T-cell (primary cell): Measurements from ENCODE around the gene UNC13D. TPM values are rescaled to one million over a fixed set of nuclear protein-coding genes. Genes with fewer than 3 reads are reported as not detected.

Experiments used
- ATAC-seq, 4 experiments: fragments of 200-7000 bp in 3 of 4; fragments of 150-1000 bp in 1 of 4; cut with Tn5 transposase; replicated peaks in 1 of 4; 1 replicate in 3 of 4; 2 replicates in 1 of 4; pipeline ENCODE4 v1.10.0; 2021; ENCODE audit warnings: moderate library complexity in 3 of 4, mild to moderate bottlenecking in 2 of 4, moderate number of reproducible peaks in 1 of 4
- CTCF ChIA-PET, 2 donors: fragments of 300-600 bp; sonication (Branson Sonifier 250); formaldehyde crosslinking; loops; one replicate each; lab custom pipeline; 2022; ENCODE audit warnings: antibody characterized with exemption in 2 of 2; lab: Charles Lee
- POLR2A ChIA-PET, 2 donors: fragments of 300-600 bp; sonication (Branson Sonifier 250); formaldehyde crosslinking; loops; one replicate each; lab custom pipeline; 2022; ENCODE audit warnings: antibody characterized with exemption in 2 of 2; lab: Charles Lee
- DNase-seq, 35 experiments: peaks; one replicate each; pipeline versions ENCODE4 v3.0.0 to v3.0.0-alpha.2; 2013 to 2023
- H3K27ac ChIP-seq: one replicate; pipeline ENCODE4 v1.5.1; 2013; ENCODE audit warnings: low read length
- H3K27me3 ChIP-seq, 2 experiments: replicated peaks in 1 of 2; 1 replicate in 1 of 2; 2 replicates in 1 of 2; pipeline versions ENCODE4 v1.6.1 to v1.7.0; 2013; ENCODE audit warnings: low read length in 1 of 2, mixed read lengths in 1 of 2; ENCODE audit not compliant: control insufficient read depth in 2 of 2, insufficient read depth in 2 of 2; ENCODE audit errors: extremely low read depth in 1 of 2
- H3K36me3 ChIP-seq, 2 donors: 1 replicate in 1 of 2; 2 replicates in 1 of 2; pipeline versions ENCODE4 v1.6.1 to v1.7.0; 2013; ENCODE audit warnings: low read length in 1 of 2; ENCODE audit not compliant: control insufficient read depth in 2 of 2, insufficient read depth in 1 of 2; ENCODE audit errors: extremely low read depth in 1 of 2
- H3K4me1 ChIP-seq, 2 experiments: 1 replicate in 1 of 2; 2 replicates in 1 of 2; pipeline versions ENCODE4 v1.6.1 to v1.7.0; 2013; ENCODE audit warnings: low read length in 2 of 2, mixed read lengths in 1 of 2; ENCODE audit not compliant: insufficient read depth in 2 of 2, control insufficient read depth in 1 of 2; ENCODE audit errors: extremely low read depth in 1 of 2
- H3K4me3 ChIP-seq, 2 donors: 1 replicate in 1 of 2; 2 replicates in 1 of 2; pipeline versions ENCODE4 v1.5.1 to v1.7.0; 2013; ENCODE audit warnings: mild to moderate bottlenecking in 2 of 2, low read length in 1 of 2, moderate library complexity in 1 of 2; ENCODE audit not compliant: control insufficient read depth in 1 of 2; ENCODE audit errors: extremely low read depth in 1 of 2
- H3K9me3 ChIP-seq: 2 replicates; pipeline ENCODE4 v1.7.0; 2013
- H3K27ac Mint-ChIP-seq, 2 donors: one replicate each; pipeline ENCODE4 v1.8.0; 2020 to 2021; ENCODE audit warnings: mild to moderate bottlenecking in 2 of 2, mixed read lengths in 2 of 2
- H3K27me3 Mint-ChIP-seq, 2 donors: one replicate each; pipeline ENCODE4 v1.8.0; 2021 to 2022; ENCODE audit warnings: mixed read lengths in 2 of 2
- H3K36me3 Mint-ChIP-seq: one replicate; pipeline ENCODE4 v1.8.0; 2021; ENCODE audit warnings: mixed read lengths
- H3K4me1 Mint-ChIP-seq, 3 donors: one replicate each; pipeline ENCODE4 v1.8.0; 2020 to 2022; ENCODE audit warnings: mixed read lengths in 3 of 3, mild to moderate bottlenecking in 1 of 3
- H3K4me3 Mint-ChIP-seq, 3 donors: one replicate each; pipeline ENCODE4 v1.8.0; 2020 to 2022; ENCODE audit warnings: mild to moderate bottlenecking in 3 of 3, mixed read lengths in 3 of 3, moderate library complexity in 3 of 3
- H3K9me3 Mint-ChIP-seq, 3 donors: one replicate each; pipeline ENCODE4 v1.8.0; 2020 to 2022; ENCODE audit warnings: mixed read lengths in 3 of 3
- WGBS: methylation state at CpG from one replicate; pipeline ENCODE4 v1.1.5; 2013; ENCODE audit warnings: missing lambda C conversion rate; ENCODE audit not compliant: insufficient coverage; 5-methylcytosine and 5-hydroxymethylcytosine counted together
- total RNA-seq, 35 experiments: library from RNA in 6 of 35; stranded (reverse) in 6 of 35; fragments of 120-200 nt in 1 of 35; gene quantifications; one replicate each; pipeline versions ENCODE4 v1.2.1 to v1.2.4 and lab custom pipeline; 2013 to 2026

UNC13D gene
- total RNA-seq, 5 donors from 2014 or later (not counting 1 experiment from before 2014, with no cell fraction given): 148 to 191 (median 180) TPM

DNA sequence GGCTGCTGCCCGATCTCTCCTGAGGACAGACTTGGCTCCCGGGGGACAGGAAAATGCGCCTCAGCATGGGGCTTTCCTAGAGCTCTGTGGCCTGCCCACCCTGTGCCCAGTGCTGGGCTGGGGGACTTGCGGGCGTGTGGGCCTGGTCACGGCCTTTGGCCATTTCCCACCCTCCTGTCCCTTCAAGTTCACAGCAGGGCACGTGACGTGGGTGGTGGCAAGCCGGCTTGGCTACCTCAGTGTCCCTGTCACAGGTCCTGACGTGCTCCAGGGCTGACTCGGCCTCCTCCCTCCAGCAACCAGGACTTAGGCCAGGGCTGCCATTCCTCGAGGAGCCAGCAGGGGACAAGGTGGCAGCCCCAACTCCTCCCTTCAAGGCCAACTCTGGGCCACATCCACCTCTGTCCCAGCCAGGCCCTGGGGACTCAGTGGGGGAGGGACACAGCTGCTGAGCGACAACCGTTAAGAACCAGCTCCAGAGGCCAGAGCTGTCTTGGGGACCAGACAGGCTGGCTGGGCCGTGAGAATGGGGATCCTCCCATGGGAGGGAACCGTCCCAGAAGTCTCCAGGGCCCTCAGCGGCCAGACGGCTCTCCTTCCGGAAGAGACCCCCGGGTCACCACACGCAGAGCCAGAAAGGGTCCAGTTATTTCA, 981 bp upstream of the UNC13D start:
- H3K9me3 Mint-ChIP-seq: no peaks in the 10 kb centered on the region
- no peaks in the 10 kb centered on the region for H3K9me3 ChIP-seq
- peaks cover 19 to 58% of the 10 kb centered on the region in 2 experiments for H3K4me1 ChIP-seq
- no peaks in the 10 kb centered on the region for H3K27me3 ChIP-seq
- WGBS: 62% methylated on average over 12 of the region's 21 CpGs
- H3K36me3 ChIP-seq: peaks cover 21 to 62% of the 10 kb centered on the region in 2 donors
- POLR2A ChIA-PET: interaction anchor here in 1 of 2 donors (0.5 kb wide), 1 partner anchor 299 kb away, joined by 3 read pairs; no protein-coding TSS in a partner anchor
- ATAC-seq (peak; percentile 22 to 45 (median 31)), DNase-seq (peak in 32 of 35 experiments; percentile 23 to 73 (median 49))
- H3K4me3 Mint-ChIP-seq: peak overlapping the region; percentile 44 to 90 (median 55)
- peak overlapping the region; percentile 77 to 81 for H3K27ac Mint-ChIP-seq
- CTCF ChIA-PET: interaction anchor here in 1 of 2 donors (0.6 to 2.2 kb wide), 3 partner anchors 10 to 156 kb away, joined by 4 to 9 read pairs (median 6); partner anchors contain the start of gene WBP2
- peaks cover 24 to 45% (median 34%) of the 10 kb centered on the region in 3 donors for H3K4me1 Mint-ChIP-seq
- H3K27me3 Mint-ChIP-seq: no peaks in the 10 kb centered on the region
- H3K36me3 Mint-ChIP-seq: peaks cover 24% of the 10 kb centered on the region
- no peak overlapping the region for H3K4me3 ChIP-seq
- H3K27ac ChIP-seq: peak overlapping the region; percentile 91

DNA sequence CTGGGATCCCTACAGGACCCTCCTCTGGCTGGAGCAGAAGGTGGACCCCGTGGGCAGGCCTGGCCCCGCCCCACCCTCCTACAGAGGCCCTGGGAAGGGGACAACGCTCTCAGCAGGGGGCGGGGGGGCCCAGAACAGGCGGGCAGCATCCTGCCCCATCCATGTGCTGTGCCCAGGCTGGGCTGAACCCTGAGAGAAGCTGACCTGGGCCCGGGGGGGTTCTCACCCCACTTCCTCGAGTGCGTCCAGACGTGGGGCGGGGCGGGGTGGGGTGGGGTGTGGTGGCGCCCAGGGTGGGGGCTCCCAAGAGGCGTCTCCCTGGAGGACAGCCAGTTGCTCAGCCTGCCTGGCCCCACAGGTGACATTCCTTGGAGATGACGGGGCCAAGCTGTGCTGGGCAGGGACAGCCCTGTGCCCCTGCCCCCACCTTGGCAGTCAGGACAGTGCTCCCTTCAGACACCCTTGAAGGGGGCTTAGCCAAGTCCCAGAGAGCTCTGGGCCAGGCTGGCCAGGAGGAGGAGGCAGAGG, 390 bp upstream of the UNC13D start:
- 26% methylated on average over 3 of the region's 14 CpGs for WGBS
- Mint-ChIP-seq H3K27me3 (no peaks in the 10 kb centered on the region), H3K4me1 (peaks cover 24 to 43% (median 35%) of the 10 kb centered on the region in 3 donors), H3K4me3 (peak overlapping the region; percentile 90 to 94 (median 91)), H3K27ac (peak overlapping the region; percentile 96 to 97), H3K9me3 (no peaks in the 10 kb centered on the region), H3K36me3 (peaks cover 20% of the 10 kb centered on the region)
- peaks cover 19 to 59% of the 10 kb centered on the region in 2 experiments for H3K4me1 ChIP-seq
- H3K4me3 ChIP-seq: peak overlapping the region; percentile 84 to 94
- H3K36me3 ChIP-seq: peaks cover 21 to 63% of the 10 kb centered on the region in 2 donors
- ATAC-seq: peak; percentile 1 to 11 (median 6)
- H3K9me3 ChIP-seq: no peaks in the 10 kb centered on the region
- ChIA-PET POLR2A (no interaction called here), CTCF (interaction anchor here (0.6 to 2.2 kb wide), 3 partner anchors 11 to 21 kb away, joined by 4 to 9 read pairs (median 6); partner anchors contain the start of gene WBP2 (in 1 of the 2))
- H3K27ac ChIP-seq: peak overlapping the region; percentile 91
- no peaks in the 10 kb centered on the region for H3K27me3 ChIP-seq
- DNase-seq: peak in 2 of 35 experiments; percentile 13 to 22

DNA sequence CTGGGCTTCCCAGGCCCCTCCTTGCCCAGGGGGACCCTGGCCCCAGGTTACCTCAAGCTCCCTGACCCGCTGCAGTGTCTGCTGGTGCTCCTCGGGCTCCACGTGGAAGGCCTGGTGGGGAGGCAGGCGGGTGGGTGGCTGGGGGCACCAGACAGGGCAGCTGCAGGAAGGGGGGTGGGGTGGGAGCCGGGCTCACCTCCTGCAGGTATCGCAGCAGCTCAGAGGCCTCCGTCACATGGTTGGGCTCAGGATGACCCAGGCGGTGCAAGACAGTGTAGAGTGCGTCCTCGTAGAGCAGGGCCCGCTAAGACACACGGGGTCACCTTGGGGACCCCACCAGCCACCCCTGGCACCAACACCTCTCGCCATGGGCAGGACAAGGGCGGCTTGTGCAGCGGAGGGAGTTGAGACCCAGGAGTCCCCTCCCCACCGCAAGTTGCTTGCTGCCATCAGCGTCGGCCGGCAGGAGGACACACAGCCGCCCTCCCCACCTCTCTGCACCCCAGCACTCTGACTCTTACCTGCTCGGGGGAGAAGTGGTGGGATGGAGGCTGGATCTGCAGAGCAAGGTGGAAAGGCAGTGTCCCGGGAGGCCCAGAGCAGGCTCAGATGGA, 1.1 kb downstream of the UNC13D start:
- H3K36me3 Mint-ChIP-seq: peaks cover 13% of the 10 kb centered on the region
- WGBS: 0% methylated on average over 11 of the region's 22 CpGs
- H3K36me3 ChIP-seq: peaks cover 26 to 55% of the 10 kb centered on the region in 2 donors
- ATAC-seq (peak; percentile 28 to 40 (median 38)), DNase-seq (peak in 9 of 35 experiments; percentile 20 to 56 (median 28))
- H3K4me3 ChIP-seq: peak overlapping the region; percentile 84 to 94
- peaks cover 18 to 33% (median 29%) of the 10 kb centered on the region in 3 donors for H3K4me1 Mint-ChIP-seq
- peak overlapping the region; percentile 96 to 97 for H3K27ac Mint-ChIP-seq
- H3K4me3 Mint-ChIP-seq: peak overlapping the region; percentile 90 to 94 (median 91)
- peak overlapping the region; percentile 91 for H3K27ac ChIP-seq
- no peaks in the 10 kb centered on the region for H3K9me3 ChIP-seq
- POLR2A ChIA-PET: interaction anchor here in 1 of 2 donors (0.5 kb wide), 1 partner anchor 22 kb away, joined by 5 read pairs; no protein-coding TSS in a partner anchor
- H3K27me3 Mint-ChIP-seq: no peaks in the 10 kb centered on the region
- H3K9me3 Mint-ChIP-seq: no peaks in the 10 kb centered on the region
- CTCF ChIA-PET: interaction anchor here in 1 of 2 donors (0.9 to 1.0 kb wide), 3 partner anchors 12 to 89 kb away, joined by 3 to 6 read pairs (median 3); partner anchors contain the start of gene WBP2
- H3K4me1 ChIP-seq: peaks cover 19 to 47% of the 10 kb centered on the region in 2 experiments
- no peaks in the 10 kb centered on the region for H3K27me3 ChIP-seq

DNA sequence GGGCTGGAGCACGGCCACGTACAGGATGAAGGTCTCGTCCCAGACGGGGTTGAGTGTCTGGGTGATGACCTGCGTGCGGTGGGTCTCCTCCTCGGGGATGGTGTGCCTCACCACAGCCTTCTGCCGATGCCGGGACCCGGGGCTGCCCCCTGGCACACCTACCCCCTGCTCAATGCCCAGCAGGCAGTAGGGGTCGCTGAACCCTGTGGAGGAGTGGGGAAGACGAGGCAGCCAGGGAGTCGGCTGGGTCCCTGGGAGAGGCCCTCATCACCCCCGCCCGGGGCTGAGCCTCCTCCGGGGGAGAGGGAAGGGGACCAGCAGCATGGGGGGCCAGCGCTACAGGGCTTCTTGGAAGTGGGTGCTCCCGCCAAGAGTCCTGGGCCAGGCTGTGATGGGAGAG, 1.8 kb downstream of the UNC13D start:
- Histone ChIP-seq H3K27me3 (no peaks in the 10 kb centered on the region), H3K4me3 (peak overlapping the region; percentile 84 to 94), H3K36me3 (peaks cover 26 to 54% of the 10 kb centered on the region in 2 donors), H3K27ac (peak overlapping the region; percentile 48), H3K4me1 (peaks cover 19 to 51% of the 10 kb centered on the region in 2 experiments), H3K9me3 (no peaks in the 10 kb centered on the region)
- H3K36me3 Mint-ChIP-seq: peaks cover 14% of the 10 kb centered on the region
- ATAC-seq (no peak), DNase-seq (no peak)
- 81% methylated on average over 9 of the region's 18 CpGs for WGBS
- H3K4me3 Mint-ChIP-seq: peak overlapping the region; percentile 90 to 94 (median 91)
- no peaks in the 10 kb centered on the region for H3K9me3 Mint-ChIP-seq
- H3K4me1 Mint-ChIP-seq: peaks cover 15 to 29% (median 27%) of the 10 kb centered on the region in 3 donors
- ChIA-PET CTCF (no interaction called here), POLR2A (no interaction called here)
- peak overlapping the region; percentile 51 to 64 for H3K27ac Mint-ChIP-seq
- no peaks in the 10 kb centered on the region for H3K27me3 Mint-ChIP-seq

DNA sequence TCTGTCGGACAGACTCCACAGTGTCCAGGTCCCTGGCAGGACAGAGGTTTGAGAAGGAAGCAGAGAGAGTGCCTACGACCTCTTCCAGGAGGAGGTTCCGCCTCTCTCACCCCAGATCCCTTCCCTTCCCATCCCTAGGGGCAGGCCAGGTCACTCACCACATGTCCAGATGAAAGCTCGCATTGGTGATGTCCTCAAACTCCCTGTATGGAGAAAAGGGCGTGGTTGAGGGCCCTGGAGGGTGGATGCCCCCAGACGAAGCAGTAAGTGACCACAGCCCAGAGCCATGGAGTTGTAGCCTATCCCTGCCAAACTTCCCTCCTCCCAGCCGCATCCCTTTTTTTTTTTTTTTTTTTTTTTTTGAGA, 3.4 kb downstream of the UNC13D start:
- peaks cover 7% of the 10 kb centered on the region for H3K36me3 Mint-ChIP-seq
- H3K36me3 ChIP-seq: peaks cover 27 to 51% of the 10 kb centered on the region in 2 donors
- no peaks in the 10 kb centered on the region for H3K27me3 ChIP-seq
- POLR2A ChIA-PET: interaction anchor here in 1 of 2 donors (0.6 to 0.7 kb wide), 2 partner anchors 18 to 169 kb away, joined by 4 to 7 read pairs; no protein-coding TSS in a partner anchor
- no peaks in the 10 kb centered on the region for H3K9me3 Mint-ChIP-seq
- CTCF ChIA-PET: interaction anchor here in 1 of 2 donors (0.7 kb wide), 1 partner anchor 14 kb away, joined by 4 read pairs; the partner anchor contains the start of gene WBP2
- no CpG with 5 or more reads among the region's 7 CpGs for WGBS
- no peak overlapping the region for H3K4me3 Mint-ChIP-seq
- peaks cover 19 to 61% of the 10 kb centered on the region in 2 experiments for H3K4me1 ChIP-seq
- H3K4me1 Mint-ChIP-seq: peaks cover 15 to 26% (median 26%) of the 10 kb centered on the region in 3 donors
- no peak for DNase-seq
- no peaks in the 10 kb centered on the region for H3K9me3 ChIP-seq
- no peak overlapping the region for H3K27ac ChIP-seq
- H3K27ac Mint-ChIP-seq: no peak overlapping the region
- H3K4me3 ChIP-seq: no peak overlapping the region
- no peak for ATAC-seq
- no peaks in the 10 kb centered on the region for H3K27me3 Mint-ChIP-seq
